Stimulated activated CD4-positive, alpha-beta T cell treated with anti-CD3 and anti-CD28 coated beads, Interleukin-4, amount 100 ng/mL, for 48 hours (primary cell): ENCODE data around the gene FBH1.

Experiments used
- DNase-seq, 2 donors: peaks; one replicate each; pipeline ENCODE4 v3.0.0-alpha.2; 2020; ENCODE audit warnings: low read depth in 2 of 2

Gene FBH1

GRCh38 chr10:5977471-5978229 lies 87.6 kb downstream of the FBH1 start, which contains the start of gene IL15RA:
Gene IL15RA (minus strand): TSS chr10:5977543. CDS start chr10:5977492, 51 bp downstream.
- DNase-seq = peak; percentile 82 to 86

- DNase-seq = no peak
These were observed 88.1 kb downstream of the FBH1 start for GRCh38 chr10:5978230-5978489.

- DNase-seq = no peak
These were observed 91.5 kb downstream of the FBH1 start for GRCh38 chr10:5981529-5981928.

- no peak for DNase-seq
These were observed 93.7 kb downstream of the FBH1 start for GRCh38 chr10:5983774-5984173.

DNA sequence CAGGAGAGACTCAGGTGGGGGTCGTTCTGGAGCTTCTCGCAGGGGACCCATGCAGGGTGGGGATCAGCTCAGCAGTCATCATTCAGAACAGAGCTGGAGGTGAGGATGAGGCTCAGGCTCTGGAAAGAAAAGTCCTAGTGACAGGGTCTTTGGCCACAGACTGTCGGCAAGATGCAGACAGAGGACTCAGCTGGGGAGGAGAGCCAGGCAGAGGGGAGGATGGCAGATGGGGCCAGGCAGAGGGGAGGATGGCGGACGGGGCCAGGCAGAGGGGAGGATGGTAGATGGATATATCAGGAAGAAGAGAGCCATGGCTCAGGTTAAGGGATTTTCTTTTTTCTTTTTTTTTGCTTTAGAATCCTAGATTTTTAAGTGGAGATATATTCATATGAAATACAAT lies 95.0 kb downstream of the FBH1 start:
- no peak for DNase-seq
